ENCODE data around the gene ANAPC2.
A peak's percentile ranks its signal among the peaks of the same experiment; 100 is the strongest.

The ANAPC2 gene

DNA sequence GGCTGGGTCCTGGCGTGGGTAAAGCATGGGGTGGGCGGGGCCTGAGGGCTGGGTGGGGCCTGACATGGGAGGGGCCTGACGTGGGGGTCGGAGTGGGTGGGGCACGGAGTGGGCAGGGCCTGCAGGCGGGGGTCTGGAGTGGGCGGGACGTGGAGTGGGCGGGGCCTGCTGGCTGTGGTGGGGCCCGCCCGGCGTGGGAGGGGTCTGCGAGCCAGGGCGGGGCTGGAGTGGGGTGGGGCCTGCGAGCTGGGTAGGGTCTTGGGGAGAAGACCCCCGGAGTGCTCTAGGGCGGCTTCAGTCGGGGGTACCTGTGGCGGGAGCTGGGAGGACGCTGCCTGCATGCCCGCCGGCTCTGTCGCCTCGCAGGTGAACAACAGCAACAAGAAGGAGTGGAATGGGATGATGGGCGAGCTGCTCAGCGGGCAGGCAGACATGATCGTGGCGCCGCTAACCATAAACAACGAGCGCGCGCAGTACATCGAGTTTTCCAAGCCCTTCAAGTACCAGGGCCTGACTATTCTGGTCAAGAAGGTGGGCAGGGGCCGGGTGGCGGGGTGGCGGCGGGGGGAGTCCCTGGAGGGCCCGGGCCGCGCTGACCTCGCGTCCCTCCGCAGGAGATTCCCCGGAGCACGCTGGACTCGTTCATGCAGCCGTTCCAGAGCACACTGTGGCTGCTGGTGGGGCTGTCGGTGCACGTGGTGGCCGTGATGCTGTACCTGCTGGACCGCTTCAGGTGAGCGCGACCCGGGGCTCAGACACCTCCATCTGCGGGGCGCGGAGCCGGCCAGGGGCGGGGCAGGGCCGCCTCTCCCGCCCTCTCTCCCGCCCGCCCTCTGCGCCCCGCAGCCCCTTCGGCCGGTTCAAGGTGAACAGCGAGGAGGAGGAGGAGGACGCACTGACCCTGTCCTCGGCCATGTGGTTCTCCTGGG lies 26.5 kb downstream of the ANAPC2 start:
- no peak for DNase-seq

DNA sequence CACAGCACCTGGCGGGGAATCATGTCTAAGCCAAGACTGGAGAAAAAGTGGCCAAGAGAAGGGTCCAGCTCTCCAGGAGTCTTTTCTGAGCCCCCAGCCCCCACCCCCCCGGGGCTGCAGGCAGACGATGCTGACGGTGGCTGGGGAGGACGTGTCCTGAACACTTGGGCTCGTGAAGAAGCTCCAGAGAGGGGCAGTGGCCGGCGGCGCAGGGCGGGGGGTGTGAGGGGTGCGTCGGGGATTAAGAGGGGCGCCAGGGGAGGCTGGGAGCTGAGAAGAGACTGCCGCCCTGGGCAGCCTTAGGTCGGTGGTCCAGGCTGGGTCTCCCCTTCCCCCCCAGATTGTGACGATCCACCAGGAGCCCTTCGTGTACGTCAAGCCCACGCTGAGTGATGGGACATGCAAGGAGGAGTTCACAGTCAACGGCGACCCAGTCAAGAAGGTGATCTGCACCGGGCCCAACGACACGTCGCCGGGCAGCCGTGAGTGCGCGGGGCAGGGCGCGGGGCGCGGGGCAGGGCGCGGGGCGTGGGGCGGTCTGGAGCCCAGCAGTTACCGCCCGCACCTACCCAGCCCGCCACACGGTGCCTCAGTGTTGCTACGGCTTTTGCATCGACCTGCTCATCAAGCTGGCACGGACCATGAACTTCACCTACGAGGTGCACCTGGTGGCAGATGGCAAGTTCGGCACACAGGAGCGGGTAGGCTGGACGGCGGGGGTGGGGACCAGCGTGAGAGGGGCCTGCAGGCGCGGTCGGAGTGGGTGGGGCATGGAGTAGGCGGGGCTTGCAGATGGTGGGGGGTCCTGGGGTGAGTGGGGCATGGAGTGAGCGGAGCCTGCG lies 27.4 kb downstream of the ANAPC2 start:
- DNase-seq = no peak

DNA sequence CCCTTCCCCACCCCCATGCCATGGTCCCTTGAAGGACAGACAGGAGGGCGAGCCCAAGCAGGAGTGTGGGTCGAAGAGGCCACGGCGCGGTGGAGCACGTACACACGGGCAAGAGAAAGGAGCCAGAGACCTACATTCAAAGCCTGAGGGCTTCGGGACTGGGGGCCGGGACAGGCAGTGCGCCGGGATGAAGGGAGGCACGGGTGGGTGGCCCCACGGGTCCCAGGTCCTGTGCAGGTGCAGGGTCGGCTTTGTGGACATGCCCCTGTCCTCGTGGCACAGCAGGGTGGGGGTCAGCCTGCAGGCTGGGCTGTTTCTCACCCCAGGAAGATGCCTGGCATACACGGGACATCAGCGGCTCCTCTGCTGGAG lies 28.3 kb downstream of the ANAPC2 start:
- DNase-seq = no peak

DNA sequence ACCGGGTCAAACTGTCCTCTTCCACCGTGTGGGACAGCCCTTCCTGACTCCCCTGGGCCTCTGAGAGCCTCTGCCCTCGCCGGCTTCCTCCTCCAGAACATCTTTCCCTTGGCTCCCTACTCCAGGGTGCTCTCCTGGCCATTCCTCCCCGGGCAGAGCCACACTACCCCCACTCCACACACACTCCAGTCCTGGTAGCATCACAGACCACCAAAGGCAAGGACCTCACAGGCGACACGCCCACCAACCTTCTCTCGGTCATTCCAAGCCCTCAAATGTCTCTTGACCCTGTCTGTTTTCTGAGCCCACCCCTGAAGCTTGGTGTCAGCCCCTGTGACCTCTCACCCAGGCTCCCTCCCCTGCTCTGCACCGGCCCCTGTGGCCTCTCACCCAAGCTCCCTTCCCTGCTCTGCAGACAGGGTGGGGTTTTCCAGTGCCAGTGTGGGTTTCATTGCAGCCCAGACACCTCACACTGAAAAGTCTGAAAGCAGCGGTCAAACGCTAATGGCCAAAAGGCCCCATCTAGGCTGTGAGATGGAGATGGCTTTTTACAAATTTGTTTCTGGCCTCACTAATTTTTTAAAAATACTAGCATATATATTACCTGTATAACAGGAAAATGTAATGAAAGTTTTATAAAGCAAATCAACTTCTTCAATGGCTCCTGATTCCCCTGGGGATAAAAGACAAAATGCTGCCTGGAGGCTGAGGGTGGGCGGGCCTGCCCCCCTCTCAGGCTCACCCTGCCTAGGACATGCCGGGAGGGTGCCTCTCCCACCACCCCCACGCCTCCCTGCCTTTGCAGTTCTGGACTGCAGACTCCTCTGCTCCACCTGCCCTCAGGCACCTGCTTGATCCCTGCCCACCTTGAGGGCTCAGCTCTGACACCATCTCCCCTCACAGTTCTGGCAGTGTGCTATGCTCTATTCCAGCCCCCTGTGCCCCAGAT lies 29.0 kb downstream of the ANAPC2 start:
- no peak for DNase-seq

DNA sequence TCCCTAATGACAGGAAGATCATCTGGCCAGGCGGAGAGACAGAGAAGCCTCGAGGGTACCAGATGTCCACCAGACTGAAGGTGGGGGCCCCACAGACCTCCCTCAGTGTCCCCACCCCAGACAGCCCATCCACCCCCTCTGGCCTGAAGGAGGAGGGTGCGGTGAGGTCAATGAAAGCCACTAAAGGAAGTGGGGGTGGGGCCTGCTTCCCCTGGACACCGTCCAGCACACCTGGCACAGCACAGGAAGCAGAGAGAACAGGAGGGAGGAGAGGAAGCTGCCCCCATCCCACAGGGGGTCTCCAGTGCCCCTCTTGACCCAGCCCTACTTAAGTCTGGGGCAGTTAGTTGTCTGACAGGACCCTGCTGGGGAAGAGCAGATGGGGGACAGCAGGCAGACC lies 29.7 kb downstream of the ANAPC2 start:
- DNase-seq = no peak

DNA sequence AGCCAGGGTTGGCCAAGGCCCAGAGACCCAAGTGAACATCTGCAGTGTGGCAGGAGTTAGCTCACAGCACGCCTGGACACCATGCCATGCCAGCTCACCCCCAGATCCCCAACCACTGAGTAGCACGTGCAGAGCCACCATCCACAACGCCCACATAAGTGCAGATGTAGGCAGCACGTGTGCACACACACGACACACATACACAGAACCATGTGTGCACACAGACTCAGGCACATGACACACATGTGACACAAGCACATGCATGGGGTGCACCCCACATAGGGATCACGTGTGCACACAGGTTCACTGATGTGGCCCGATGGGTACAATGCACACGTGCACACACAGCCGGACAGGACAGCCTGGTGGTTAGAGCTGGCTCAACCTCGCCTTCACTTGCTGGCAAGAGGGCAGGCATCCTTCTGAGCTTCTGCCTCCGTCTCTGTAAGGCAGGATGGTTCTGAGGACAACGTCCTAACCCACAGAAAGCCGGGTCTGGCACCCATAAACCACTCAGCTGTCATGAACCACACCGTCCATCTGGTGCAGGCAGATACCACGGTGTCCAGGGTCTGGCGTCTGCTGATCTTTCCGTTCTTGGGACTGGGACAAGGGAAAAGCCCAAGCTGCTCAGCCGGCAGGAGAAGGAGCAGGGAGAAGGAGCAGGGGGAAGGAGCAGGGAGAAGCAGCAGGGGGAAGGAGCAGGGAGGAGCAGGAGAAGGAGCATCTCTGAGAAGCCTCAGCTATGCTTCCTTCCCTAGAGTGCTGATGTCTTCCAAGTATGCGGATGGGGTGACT lies 30.5 kb downstream of the ANAPC2 start:
- no peak for DNase-seq

DNA sequence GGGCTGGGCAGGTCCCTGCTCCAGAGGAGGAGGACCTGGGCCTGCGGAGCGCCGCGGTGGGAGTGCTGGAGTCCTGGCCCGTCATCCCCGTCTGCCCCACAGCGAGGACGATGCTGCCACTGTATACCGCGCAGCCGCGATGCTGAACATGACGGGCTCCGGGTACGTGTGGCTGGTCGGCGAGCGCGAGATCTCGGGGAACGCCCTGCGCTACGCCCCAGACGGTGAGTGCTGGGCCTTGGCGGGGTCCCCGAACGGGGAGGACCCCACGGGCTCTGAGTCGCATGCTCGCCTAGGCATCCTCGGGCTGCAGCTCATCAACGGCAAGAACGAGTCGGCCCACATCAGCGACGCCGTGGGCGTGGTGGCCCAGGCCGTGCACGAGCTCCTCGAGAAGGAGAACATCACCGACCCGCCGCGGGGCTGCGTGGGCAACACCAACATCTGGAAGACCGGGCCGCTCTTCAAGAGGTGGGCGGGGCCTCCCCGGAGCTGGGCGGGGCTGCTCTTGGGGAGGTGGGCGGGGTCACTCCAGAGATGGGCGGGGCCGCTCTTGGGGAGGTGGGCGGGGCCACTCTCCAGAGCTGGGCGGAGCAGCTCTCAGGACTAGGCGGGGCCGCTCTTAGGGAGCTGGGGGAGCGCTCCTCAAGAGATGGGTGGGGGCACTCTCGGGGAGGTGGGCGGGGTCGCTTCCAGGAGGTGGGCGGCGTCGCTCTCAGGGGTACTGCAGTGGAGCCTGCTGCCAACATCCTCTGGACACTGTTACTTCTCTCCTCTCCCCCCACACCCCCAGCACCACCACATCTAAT lies 31.6 kb downstream of the ANAPC2 start:
- DNase-seq = peak; percentile 72

DNA sequence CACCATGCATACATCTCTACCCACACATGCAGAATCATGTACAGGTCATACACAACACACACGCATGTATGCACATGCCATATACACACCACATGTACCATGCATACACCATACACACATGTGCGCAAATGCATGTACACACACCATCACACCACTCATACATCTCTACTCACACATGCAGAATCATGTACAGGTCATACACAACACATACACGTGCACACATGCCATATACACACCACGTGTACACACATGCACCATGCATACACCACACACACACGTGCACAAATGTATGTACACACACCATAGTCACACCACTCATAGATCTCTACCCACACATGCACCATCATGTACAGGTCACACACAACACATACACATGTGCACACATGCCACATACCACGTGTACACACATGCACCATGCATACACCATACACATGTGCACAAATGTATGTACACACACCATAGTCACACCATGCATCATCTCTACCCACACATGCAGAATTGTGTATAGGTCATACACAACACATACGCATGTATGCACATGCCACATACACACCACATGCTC lies 35.4 kb downstream of the ANAPC2 start:
- DNase-seq = no peak

DNA sequence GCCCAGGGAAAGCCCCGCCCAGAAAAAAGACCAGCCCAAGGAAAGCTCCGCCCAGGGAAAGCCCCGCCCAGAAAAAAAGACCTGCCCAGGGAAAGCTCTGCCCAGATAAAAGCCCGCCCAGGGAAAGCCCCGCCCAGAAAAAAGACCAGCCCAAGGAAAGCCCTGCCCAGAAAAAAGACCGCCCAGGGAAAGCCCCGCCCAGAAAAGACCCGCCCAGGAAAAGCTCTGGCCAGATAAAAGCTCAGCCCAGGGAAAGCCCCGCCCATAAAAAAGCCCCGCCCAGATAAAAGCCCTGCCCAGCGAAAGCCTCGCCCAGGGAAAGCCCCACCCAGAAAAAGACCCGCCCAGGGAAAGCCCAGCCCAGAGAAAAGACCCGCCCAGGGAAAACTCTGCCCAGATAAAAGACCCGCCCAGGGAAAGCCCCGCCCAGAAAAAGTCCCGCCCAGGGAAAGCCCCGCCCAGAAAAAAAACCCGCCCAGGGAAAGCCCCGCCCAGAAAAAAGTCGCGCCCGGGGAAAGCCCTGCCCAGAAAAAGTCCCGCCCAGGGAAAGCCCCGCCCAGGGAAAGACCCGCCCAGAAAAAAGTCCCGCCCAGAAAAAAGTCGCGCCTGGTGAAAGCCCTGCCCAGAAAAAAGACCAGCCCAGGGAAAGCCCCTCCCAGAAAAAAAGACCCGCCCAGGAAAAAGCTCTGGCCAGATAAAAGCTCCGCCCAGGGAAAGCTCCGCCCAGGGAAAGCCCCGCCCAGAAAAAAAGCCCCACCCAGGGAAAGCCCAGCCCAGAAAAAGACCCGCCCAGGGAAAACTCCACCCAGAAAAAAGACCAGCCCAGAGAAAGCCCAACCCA lies 37.5 kb downstream of the ANAPC2 start:
- peak; percentile 85 for DNase-seq

DNA sequence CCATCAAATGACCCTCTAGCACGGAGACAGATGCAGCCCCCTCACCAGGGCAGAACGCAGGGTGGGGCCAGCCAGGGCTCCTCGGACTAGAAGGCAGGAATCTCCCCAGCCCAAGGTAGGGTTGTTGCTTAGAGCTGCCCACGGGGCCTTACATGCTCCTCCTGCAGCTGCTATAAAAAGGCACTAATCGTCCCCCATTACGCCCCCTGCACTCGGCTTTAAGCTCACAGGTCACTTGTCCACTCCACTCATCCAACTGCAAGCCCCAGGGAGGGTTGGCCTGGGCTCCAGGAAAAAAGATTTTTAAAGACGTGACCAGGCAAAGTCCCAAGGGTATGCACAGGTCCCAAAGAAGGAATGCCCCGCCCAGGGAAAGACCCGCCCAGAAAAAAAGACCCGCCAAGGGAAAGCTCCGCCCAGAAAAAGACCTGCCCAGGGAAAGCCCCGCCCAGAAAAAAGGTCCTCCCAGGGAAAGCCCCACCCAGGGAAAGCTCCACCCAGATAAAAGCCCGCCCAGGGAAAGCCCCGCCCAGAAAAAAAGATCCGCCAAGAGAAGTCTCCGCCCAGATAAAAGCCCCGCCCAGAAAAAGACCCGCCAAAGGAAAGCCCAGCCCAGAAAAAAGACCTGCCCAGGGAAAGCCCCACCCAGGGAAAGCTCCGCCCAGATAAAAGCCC lies 38.3 kb downstream of the ANAPC2 start:
- no peak for DNase-seq

DNA sequence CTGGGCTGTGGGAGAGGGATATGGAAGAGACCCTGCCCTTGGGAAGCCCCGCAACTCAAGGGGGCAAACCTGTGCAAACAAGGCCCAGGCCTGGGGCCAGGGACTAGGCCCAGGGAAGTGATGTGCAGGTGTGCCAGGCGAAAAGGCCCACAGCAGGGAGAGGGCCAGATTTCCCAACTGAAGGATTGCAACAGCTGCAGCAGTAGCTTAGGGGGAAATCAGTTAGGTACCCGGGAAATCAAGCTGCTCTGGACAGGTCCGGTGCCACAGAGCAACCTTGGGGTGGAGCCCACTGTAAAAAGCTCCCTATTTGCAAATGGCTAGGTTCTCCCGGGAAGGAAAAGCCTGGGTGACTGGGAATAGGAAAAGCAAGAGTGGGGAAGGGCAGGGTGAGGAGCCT lies 39.0 kb downstream of the ANAPC2 start:
- DNase-seq = no peak

DNA sequence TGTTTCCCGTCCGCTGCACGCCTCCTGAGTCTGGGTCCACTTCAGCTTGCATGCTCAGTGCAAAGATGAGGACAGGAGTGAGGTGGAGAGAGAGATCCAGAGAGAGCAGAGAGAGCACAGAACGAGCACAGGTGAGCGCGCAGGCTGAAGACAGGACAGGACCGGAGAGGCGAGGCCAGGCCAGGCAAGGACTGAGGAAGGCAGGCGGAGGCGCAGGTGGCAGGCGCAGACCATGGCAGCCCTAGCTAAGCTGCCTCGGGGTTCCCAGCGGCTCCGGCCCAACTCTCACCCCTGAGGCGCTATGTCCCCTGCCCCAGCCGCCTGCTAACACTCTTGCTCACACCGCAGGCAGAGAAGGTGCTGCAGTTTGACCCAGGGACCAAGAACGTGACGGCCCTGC lies 39.7 kb downstream of the ANAPC2 start:
- no peak for DNase-seq

DNA sequence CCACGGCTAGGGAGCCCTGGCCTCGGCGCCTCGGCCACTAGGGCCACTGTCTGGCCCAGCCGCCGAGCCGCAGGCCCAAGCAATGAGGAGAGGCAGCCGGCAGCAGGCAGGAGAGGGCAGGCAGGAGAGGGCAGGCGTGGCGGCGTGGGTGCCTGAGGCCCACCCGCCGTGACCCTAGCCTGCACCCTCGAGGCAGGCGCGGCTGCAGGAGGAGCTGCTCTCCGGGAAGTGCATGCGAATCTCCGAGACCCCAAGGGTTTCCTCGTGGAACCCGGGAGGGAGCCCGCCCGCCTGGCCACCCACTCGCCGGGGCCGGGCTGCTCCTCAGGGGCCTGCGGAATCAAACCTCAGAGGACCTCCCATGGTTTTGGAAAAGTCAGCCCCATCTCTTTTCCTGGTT lies 40.1 kb downstream of the ANAPC2 start:
- no peak for DNase-seq

DNA sequence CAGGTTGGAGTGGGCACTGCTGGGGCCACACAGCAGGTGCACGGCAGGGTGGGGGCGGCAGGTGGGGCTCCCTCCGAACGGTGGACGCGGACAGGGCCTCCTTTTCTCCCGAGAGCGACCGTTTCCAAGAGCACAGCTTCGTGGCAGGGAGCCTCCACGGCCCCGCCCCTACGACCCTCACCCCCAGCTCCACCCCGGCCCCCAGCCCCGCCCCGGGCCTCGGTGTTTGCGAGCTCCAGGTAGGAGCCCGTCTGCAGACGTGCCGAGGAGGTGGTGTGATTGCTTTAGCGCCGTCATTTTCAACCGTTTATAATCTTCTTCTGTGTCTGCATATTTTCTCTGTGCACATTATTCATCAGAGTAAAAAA lies 40.6 kb downstream of the ANAPC2 start:
- DNase-seq = no peak

DNA sequence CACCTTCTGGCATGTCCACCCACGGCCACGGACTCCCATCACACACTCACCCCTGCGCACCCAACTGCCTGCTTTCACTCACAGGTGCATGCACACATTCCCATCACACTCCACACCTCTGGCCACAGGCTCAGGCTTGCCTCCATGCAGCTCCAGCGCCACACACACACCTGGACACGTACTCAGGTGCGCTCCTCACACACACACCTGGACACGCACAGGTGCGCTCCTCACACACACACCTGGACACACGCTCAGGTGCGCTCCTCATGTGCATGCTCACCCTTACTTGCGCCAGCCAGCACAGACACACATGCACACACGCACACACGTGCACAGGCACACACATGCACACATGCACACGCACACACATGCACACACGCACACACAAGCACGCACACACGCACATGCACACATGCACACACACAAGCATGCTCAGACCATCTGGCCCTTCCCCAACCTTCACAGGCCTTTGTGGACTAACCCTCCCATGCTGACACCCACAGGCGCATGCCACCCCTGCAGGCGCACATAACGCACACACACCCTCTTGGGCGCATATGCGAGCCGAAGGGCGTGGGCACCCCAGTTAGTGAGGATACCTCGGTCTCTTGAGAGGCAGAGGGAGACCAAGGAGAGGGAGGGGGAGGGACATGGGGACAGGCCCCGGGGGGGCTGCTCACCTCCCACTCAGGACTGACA lies 41.1 kb downstream of the ANAPC2 start:
- DNase-seq = no peak

DNA sequence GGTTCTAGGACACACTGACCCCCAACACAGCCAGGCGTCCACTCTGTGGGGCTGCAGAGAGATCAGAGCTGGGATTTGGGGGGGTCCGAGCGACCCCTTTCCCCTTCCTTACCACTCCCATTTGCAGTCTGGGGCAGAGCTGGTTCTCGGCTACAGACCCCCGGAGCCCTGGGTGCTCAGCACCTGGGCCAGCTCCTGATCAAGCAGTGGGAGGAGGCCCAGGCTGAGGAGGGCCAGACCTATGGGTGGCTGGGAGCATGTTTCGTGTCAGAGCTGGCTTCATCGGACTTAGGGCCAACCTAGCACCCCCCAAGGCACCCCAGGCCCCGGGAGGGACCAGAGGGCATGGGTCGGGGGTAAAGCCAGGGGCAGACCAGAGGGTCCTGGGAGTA lies 41.8 kb downstream of the ANAPC2 start:
- no peak for DNase-seq

DNA sequence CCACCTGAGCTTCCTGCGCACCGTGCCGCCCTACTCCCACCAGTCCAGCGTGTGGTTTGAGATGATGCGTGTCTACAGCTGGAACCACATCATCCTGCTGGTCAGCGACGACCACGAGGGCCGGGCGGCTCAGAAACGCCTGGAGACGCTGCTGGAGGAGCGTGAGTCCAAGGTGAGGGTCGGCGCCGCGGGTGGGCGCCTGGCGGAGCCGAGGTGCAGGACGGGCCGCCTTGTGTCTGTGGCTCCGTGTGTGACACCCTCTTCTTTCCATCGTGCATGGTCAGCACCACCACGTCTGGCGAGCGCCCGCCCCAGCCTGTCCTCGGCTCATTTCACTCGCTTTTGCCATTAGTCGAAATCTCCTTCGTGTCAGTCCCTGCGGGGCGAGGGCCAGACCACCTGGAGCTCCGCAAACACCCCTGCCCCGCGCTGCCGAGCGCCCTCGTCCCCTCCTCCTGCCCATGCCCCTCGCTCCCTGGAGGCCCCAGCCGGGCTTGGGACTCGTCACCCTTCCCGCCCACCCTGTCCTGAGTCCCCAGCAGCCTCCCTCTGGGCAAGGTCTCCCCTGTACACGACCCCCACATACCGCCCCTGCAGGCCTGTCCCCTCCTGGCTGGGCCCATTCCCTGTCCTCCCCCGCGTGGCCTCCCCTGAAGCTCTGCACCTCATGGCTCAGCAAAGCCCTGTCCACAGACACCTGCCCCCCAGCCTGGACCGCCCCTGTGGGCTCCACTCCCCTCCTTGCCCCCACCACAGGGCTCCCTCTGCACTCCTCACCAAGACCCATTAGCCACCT lies 42.4 kb downstream of the ANAPC2 start:
- DNase-seq = no peak

DNA sequence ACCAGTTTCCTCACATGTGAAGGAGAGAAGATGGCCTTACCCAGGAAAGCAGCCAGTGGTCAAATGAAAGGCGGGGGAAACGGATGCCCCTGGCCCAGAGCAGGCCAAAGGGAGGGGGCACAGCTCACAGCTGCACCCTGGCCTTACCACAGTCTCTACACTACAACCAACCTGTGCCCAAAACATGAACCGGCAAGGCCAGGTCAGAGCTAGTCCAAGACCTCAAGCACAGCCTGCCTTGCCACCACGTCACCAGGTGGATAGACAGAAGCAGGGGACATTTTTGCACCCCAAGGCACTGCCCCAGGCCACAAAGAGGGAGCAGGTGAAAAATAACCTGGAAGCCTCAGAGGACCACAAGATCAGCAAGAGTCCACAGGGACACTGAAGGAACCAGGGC lies 44.9 kb downstream of the ANAPC2 start:
- DNase-seq = no peak

Data from activated CD4-positive, alpha-beta T cell treated with anti-CD3 and anti-CD28 coated beads, Interleukin-2, Interleukin-6, amounts not matched to agents 100 ng/mL and 50 ng/mL, durations not matched to agents 16 hours and 8 hours (primary cell).